K562 (cell line): ENCODE measurements around the gene CENPB. TPM values are rescaled to one million over a fixed set of nuclear protein-coding genes. Genes with fewer than 3 reads are reported as not detected.

Experiments
- ARID4B ChIP-seq: sonication (generic); formaldehyde crosslinking; IDR thresholded peaks from 2 replicates; pipeline ENCODE4 v1.8.0; 2022; ENCODE audit warnings: mild to moderate bottlenecking, missing genetic modification reagents
- CHAMP1 ChIP-seq: fragments of 450-650 bp; IDR thresholded peaks from 2 replicates; pipeline ENCODE4 v1.6.1; 2016; ENCODE audit warnings: mild to moderate bottlenecking
- CREB1 ChIP-seq, 2 experiments: sonication (generic) in 1 of 2; formaldehyde crosslinking in 1 of 2; IDR thresholded peaks; 2 replicates each; pipeline versions ENCODE4 v1.6.1 to v1.8.0; 2012 to 2022; ENCODE audit warnings: inconsistent platforms in 1 of 2, mild to moderate bottlenecking in 1 of 2, missing genetic modification reagents in 1 of 2, moderate library complexity in 1 of 2
- ELK3 ChIP-seq: fragments of 450-650 bp; formaldehyde crosslinking; IDR thresholded peaks from 2 replicates; pipeline ENCODE4 v1.4.0; 2020; ENCODE audit warnings: mild to moderate bottlenecking
- GABPB2 ChIP-seq: fragments of 250-450 bp; sonication (Bioruptor Pico); conservative IDR thresholded peaks from 2 replicates; pipeline ENCODE4 v1.5.1; 2021; ENCODE audit warnings: mild to moderate bottlenecking
- LEF1 ChIP-seq: fragments of 450-650 bp; IDR thresholded peaks from 2 replicates; pipeline ENCODE4 v1.6.1; 2016; ENCODE audit warnings: mild to moderate bottlenecking
- MCM7 ChIP-seq, 2 experiments: fragments of 450-650 bp; IDR thresholded peaks; 2 replicates each; pipeline ENCODE4 v1.6.1; 2016 to 2018
- MXI1 ChIP-seq: IDR thresholded peaks from 2 replicates; pipeline ENCODE4 v1.6.1; 2011; ENCODE audit warnings: low read depth, mild to moderate bottlenecking, improper control_type of control experiment, low read length
- POLR2A ChIP-seq: fragments of 450-650 bp; conservative IDR thresholded peaks from 2 replicates; pipeline ENCODE4 v1.6.1; 2016
- SMARCA4 ChIP-seq: fragments of 450-650 bp; IDR thresholded peaks from 2 replicates; pipeline ENCODE4 v1.6.1; 2016
- SUPT5H ChIP-seq: fragments of 450-650 bp; IDR thresholded peaks from 2 replicates; pipeline ENCODE4 v1.6.1; 2016
- U2AF2 ChIP-seq: fragments of 200-400 bp; formaldehyde crosslinking; optimal IDR thresholded peaks from 2 replicates; pipeline ENCODE3; 2017; ENCODE audit warnings: low read depth, mild to moderate bottlenecking, low read length
- ZNF584 ChIP-seq: fragments of 200-800 bp; sonication (Bioruptor generic); IDR thresholded peaks from 2 replicates; pipeline ENCODE4 v1.6.1; 2016; ENCODE audit warnings: low read depth, mild to moderate bottlenecking, missing genetic modification characterization, missing compliant biosample characterization
- polyA plus RNA-seq, 8 experiments: library from polyadenylated mRNA; depleted of rRNA in 4 of 8; stranded (reverse) in 5 of 8; unstranded in 3 of 8; fragments of >200 nt; fragmentation: Nextera tagmentation in 2 of 8; fragmentation: Illumina TruSeq in 1 of 8; extraction: Ambion mirVana in 2 of 8; extraction: Trizol in 1 of 8; gene quantifications; 2 replicates each; pipeline versions ENCODE4 v1.2.1 to v1.2.3, GENCODE V29; 2011 to 2014; ENCODE audit warnings: inconsistent platforms in 1 of 8, missing spikeins in 1 of 8
- total RNA-seq, 7 experiments: library from RNA; depleted of rRNA in 6 of 7; stranded (reverse); fragments of >200 nt in 6 of 7; fragmentation: Illumina TruSeq in 2 of 7; extraction: Trizol in 2 of 7; gene quantifications; 2 replicates each; pipeline versions ENCODE4 v1.2.1 to v1.2.3, GENCODE V29; 2011 to 2021; ENCODE audit warnings: low replicate concordance in 1 of 7
- TF ChIP-seq, protein P1 (sequence below): sonication (generic); formaldehyde crosslinking; IDR thresholded peaks from 2 replicates; pipeline ENCODE4 v1.8.1; 2023; ENCODE audit warnings: mild to moderate bottlenecking, missing genetic modification reagents
- TF ChIP-seq, protein P2 (sequence below): sonication (generic); IDR thresholded peaks from 2 replicates; pipeline ENCODE4 v1.6.1; 2016
- TF ChIP-seq, protein P3 (sequence below): fragments of 150-350 bp; conservative IDR thresholded peaks from 2 replicates; pipeline ENCODE4 v1.6.1; 2014; ENCODE audit warnings: low read length

Gene CENPB
- total and polyA plus RNA-seq, 9 of the 15 experiments (the other 6 are each of a cell fraction or from before 2014, with no cell fraction given) = 0.17 to 70.8 (median 24.9) TPM

GRCh38 chr20:3786665-3787323, at the start of gene CENPB (continued):
- TF ChIP-seq MXI1 = no peak
- no peak for TF ChIP-seq POLR2A
- TF ChIP-seq CHAMP1 = no peak
- no peak for TF ChIP-seq GABPB2 (CRISPR knock-in tag)
- TF ChIP-seq ELK3 (CRISPR knock-in tag) = no peak
- TF ChIP-seq ARID4B (CRISPR knock-in tag) = no peak
- TF ChIP-seq U2AF2 = no peak
- no peak for TF ChIP-seq LEF1
- TF ChIP-seq, protein P1, sequence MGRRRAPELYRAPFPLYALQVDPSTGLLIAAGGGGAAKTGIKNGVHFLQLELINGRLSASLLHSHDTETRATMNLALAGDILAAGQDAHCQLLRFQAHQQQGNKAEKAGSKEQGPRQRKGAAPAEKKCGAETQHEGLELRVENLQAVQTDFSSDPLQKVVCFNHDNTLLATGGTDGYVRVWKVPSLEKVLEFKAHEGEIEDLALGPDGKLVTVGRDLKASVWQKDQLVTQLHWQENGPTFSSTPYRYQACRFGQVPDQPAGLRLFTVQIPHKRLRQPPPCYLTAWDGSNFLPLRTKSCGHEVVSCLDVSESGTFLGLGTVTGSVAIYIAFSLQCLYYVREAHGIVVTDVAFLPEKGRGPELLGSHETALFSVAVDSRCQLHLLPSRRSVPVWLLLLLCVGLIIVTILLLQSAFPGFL (CRISPR knock-in tag) = no peak
- TF ChIP-seq, protein P2, sequence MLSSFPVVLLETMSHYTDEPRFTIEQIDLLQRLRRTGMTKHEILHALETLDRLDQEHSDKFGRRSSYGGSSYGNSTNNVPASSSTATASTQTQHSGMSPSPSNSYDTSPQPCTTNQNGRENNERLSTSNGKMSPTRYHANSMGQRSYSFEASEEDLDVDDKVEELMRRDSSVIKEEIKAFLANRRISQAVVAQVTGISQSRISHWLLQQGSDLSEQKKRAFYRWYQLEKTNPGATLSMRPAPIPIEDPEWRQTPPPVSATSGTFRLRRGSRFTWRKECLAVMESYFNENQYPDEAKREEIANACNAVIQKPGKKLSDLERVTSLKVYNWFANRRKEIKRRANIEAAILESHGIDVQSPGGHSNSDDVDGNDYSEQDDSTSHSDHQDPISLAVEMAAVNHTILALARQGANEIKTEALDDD = no peak
- TF ChIP-seq MCM7 (IDR thresholded peaks at IDR 0.05) = no peak
- TF ChIP-seq SUPT5H = no peak
- TF ChIP-seq CREB1 (IDR thresholded peaks at IDR 0.05) = no peak
- peak; percentile 62 for TF ChIP-seq CREB1 (CRISPR knock-in tag; IDR thresholded peaks at IDR 0.05)
- no peak for TF ChIP-seq ZNF584 (CRISPR knock-in tag)
- TF ChIP-seq, protein P3, sequence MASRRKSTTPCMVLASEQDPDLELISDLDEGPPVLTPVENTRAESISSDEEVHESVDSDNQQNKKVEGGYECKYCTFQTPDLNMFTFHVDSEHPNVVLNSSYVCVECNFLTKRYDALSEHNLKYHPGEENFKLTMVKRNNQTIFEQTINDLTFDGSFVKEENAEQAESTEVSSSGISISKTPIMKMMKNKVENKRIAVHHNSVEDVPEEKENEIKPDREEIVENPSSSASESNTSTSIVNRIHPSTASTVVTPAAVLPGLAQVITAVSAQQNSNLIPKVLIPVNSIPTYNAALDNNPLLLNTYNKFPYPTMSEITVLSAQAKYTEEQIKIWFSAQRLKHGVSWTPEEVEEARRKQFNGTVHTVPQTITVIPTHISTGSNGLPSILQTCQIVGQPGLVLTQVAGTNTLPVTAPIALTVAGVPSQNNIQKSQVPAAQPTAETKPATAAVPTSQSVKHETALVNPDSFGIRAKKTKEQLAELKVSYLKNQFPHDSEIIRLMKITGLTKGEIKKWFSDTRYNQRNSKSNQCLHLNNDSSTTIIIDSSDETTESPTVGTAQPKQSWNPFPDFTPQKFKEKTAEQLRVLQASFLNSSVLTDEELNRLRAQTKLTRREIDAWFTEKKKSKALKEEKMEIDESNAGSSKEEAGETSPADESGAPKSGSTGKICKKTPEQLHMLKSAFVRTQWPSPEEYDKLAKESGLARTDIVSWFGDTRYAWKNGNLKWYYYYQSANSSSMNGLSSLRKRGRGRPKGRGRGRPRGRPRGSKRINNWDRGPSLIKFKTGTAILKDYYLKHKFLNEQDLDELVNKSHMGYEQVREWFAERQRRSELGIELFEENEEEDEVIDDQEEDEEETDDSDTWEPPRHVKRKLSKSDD = no peak
- no peak for TF ChIP-seq SMARCA4
